Vagina (tissue), 2 donors: ENCODE data around the gene NLRP1.

ENCODE experiments used
- POLR2A ChIP-seq, 2 donors: fragments of 450-650 bp; IDR thresholded peaks; one replicate each; pipeline ENCODE4 v1.6.1; 2017; ENCODE audit warnings: antibody characterized with exemption in 2 of 2, mild to moderate bottlenecking in 2 of 2, moderate library complexity in 2 of 2
- POLR2AphosphoS5 ChIP-seq, 2 donors: sonication (generic); formaldehyde crosslinking; IDR thresholded peaks; one replicate each; pipeline ENCODE4 v1.9.0; 2017; ENCODE audit warnings: antibody characterized with exemption in 2 of 2, mild to moderate bottlenecking in 2 of 2, low read depth in 1 of 2; ENCODE audit not compliant: insufficient read depth in 1 of 2
- TF ChIP-seq, protein P1 (sequence below), 3 experiments: fragments of 450-650 bp in 2 of 3; fragments of 200-600 bp in 1 of 3; sonication (generic) in 1 of 3; IDR thresholded peaks; one replicate each; pipeline ENCODE4 v1.5.1; 2017 to 2019; ENCODE audit warnings: antibody characterized with exemption in 3 of 3, mild to moderate bottlenecking in 2 of 3, moderate library complexity in 2 of 3

DNA sequence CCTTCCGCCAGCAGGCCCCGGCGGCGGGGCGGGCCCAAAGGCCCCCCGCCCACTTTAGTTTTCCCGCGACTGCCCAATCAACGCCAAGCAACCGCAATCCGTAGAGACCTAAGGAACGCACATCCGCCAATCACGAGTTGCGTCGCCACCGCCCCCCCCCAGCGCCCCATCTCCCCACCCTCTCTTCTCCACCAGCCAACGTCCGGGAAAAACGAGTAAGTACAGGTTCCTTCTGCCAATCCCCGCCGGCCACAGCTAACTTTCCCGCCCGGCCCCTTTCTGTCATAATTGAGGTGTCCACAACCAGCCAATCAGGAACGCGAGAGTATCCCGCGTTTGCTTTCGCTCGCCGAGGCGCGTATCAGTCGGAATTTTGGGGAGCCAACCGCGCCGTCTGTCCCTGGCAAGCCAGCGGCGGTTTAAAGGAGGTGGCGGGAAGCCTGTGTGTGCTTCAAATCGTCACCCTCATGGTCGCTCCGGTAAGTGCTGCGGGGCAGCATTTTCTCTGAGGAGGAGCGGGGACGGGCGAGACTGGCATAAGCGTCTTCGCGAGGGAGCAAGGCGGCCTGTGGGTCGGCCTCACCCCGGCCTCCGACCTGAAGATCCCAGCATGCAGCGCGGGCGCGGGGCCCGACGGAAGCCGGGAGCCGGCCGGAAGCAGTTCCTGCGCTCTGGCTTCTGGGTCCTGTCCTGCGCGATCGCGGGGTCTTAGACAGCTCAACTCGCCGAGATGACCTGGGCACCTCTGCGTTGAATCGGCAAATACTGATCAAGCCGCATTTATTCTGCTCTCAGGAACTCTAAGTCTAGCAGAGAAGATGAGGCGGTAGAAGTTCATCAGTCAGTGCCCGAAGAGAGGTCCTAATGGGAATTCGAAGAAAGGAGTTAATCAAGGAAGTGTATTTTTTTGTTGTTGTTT, 97.8 kb downstream of the NLRP1 start, which contains the start of gene MIS12:
- TF ChIP-seq, protein P1, sequence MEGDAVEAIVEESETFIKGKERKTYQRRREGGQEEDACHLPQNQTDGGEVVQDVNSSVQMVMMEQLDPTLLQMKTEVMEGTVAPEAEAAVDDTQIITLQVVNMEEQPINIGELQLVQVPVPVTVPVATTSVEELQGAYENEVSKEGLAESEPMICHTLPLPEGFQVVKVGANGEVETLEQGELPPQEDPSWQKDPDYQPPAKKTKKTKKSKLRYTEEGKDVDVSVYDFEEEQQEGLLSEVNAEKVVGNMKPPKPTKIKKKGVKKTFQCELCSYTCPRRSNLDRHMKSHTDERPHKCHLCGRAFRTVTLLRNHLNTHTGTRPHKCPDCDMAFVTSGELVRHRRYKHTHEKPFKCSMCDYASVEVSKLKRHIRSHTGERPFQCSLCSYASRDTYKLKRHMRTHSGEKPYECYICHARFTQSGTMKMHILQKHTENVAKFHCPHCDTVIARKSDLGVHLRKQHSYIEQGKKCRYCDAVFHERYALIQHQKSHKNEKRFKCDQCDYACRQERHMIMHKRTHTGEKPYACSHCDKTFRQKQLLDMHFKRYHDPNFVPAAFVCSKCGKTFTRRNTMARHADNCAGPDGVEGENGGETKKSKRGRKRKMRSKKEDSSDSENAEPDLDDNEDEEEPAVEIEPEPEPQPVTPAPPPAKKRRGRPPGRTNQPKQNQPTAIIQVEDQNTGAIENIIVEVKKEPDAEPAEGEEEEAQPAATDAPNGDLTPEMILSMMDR (IDR thresholded peaks at IDR 0.05) = no peak
- TF ChIP-seq POLR2A (IDR thresholded peaks at IDR 0.05) (peak in 1 of 2 donors; percentile 65), POLR2AphosphoS5 (IDR thresholded peaks at IDR 0.05; ENCODE audit: insufficient read depth in 1 of 2, low read depth in 1 of 2) (peak; percentile 88 to 97)
